Cortex of kidney (tissue), 1 donor: ENCODE data around the gene SHB.

Experiments used
- DNase-seq: peaks from one replicate; lab custom pipeline; 2025; lab: John Stamatoyannopoulos, UW

SHB gene

DNA sequence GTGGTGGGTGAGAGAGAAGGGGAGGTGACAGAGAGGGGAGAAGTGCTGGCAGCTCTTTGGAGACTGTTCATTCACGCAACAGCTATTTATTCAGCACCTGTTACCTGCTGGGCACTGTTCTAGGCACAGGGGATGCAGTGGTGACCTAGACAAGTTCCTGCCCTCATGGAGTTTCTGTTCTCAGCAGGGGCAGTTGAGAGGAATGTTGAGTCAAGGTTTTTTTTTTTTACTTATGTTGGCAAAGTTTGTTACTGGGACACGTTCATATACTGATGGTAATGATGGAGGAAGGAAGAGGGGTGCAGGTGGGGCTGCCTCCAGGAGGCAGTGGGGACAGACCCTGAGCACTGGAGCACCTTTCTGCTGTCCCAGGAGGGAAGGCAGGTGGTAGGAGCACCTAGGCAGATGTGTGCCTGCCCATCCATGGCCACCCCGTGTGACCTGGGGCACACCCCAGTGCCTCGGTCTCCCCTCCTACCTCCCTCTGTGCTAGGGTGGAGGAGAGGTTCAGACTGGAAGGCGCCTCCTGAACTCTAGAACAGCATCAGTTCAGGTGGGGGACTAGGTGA lies 115.7 kb downstream of the SHB start:
- DNase-seq: no peak

DNA sequence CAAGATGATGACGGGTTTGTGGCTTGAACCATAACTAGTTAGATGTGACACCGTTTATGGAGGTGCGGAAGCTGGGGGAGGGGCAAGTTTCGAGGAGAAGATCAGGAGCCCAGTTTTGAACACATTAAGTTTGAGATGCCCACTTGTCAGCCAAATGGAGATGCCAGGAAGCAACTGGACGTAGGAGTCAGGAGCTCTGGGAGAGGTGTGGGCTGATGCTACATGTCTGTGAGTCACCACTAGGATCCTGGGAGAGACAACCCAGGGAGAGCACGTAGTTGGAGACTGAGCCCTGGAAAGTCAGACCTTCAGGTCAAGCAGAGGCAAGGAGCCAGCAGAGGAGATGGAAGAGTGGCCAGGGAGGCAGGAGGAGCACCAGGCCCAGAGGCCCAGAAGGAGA lies 116.3 kb downstream of the SHB start:
- DNase-seq: no peak

GRCh38 chr9:37951671-37952449 lies 117.2 kb downstream of the SHB start:
- DNase-seq: no peak

GRCh38 chr9:37950561-37950960 lies 118.5 kb downstream of the SHB start:
- no peak for DNase-seq

GRCh38 chr9:37949576-37949975 lies 119.5 kb downstream of the SHB start:
- DNase-seq: no peak

DNA sequence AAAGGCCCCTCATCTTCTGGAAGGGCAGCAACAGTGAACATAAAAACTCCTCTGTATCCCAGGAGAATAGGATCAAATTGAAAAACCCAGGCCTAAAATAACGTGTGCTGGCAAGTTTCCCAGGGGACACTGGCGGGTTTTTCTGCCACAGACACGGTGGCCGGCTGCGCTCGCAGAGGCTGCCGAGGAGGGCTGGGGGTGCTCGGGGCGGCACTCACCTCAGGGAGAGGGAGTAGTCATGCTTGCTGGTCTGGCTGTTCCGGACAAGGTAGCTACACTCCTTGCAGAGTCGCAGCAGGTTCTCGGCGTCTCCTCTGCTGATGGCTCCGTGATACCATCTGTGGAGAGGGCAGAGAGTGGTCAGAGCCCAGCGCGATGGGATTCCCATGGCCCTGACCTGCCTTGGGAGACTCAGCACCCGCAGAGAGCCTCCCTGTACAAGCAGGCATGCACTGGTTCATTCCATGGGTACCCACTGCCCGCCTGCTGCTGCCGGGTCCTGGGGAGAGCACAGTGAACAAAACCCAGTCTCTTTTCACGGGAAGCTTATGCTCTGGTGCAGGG lies 120.5 kb downstream of the SHB start:
- no peak for DNase-seq

DNA sequence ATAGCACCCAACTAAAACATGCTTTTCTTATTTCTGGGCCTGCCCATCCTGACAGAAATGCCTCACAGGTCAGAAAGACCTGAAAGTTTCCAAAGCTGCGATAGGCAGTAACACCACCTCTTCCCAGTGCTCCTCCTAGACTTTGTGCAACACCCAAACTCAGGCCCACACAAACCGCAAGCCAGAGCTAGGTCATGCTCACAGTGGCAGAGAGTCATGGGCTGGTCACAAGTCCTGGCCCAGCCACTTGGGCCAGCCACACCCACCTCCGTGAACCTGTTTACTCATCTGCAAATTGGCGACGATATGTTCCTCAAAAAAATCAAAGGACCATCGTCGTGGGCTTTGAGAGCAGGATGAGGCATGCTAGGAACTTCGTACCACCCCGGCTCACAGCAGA lies 121.0 kb downstream of the SHB start:
- DNase-seq: no peak

DNA sequence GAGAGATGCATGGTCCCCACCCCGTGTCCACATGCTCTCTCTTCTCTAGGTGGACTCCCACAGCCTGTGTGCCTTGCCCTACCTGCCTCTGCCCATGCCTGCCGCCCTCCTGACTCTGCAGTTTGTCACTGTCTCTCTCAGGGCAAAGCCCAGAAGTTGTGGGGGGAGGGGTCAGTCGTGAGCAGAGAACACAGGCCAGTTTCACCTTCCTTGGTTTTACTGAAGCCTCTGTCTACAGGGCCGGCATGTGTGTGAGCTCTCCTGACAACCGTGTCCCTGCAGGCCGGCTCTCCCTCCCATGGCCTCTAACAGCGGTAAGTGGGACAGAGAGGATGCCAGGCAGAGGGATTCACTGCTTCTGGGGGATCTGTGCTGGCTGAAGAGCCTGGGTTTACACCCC lies 121.6 kb downstream of the SHB start:
- DNase-seq: no peak

DNA sequence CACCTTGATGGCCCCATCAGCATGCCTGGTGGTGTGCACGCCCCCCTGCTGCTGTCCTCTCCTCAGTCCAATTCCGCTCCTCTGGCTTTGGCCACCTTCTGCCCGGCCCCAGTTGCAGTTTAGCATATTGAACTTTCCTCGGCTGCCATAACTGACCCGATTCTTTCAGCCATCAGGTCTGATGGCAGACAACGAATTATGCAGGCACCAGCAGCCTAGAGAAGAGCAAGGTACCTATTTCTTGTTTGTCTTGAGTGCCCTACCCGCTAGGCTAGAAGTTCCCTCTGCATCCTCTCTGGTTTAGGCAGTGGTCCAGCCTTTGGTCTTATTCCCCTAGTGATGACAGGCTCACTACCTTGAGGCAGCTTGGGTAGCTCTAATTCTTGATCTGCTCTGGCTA lies 122.1 kb downstream of the SHB start:
- no peak for DNase-seq

DNA sequence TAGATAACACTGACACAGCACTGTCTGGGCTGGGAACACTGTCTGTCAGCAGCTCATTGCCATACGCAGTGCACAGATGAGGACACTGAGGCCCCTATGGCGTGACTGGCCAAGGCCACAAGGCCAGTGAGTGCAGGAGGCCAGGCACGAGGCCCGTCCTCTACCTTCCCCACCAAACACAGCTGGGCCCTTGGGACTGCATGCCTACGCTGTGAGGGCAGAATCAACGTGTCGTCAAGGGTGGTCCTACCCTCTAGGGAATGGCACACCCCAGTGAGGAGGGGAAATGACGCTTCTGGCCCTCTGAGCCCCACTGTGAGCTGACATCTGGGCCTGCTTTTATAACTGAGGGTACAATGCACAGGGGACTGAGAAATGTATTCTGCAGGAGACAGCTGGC lies 123.0 kb downstream of the SHB start:
- DNase-seq: no peak

- DNase-seq: no peak
Measured at GRCh38 chr9:37944671-37945481, 124.2 kb downstream of the SHB start.

- no peak for DNase-seq
Measured at GRCh38 chr9:37944266-37944650, 124.8 kb downstream of the SHB start.

DNA sequence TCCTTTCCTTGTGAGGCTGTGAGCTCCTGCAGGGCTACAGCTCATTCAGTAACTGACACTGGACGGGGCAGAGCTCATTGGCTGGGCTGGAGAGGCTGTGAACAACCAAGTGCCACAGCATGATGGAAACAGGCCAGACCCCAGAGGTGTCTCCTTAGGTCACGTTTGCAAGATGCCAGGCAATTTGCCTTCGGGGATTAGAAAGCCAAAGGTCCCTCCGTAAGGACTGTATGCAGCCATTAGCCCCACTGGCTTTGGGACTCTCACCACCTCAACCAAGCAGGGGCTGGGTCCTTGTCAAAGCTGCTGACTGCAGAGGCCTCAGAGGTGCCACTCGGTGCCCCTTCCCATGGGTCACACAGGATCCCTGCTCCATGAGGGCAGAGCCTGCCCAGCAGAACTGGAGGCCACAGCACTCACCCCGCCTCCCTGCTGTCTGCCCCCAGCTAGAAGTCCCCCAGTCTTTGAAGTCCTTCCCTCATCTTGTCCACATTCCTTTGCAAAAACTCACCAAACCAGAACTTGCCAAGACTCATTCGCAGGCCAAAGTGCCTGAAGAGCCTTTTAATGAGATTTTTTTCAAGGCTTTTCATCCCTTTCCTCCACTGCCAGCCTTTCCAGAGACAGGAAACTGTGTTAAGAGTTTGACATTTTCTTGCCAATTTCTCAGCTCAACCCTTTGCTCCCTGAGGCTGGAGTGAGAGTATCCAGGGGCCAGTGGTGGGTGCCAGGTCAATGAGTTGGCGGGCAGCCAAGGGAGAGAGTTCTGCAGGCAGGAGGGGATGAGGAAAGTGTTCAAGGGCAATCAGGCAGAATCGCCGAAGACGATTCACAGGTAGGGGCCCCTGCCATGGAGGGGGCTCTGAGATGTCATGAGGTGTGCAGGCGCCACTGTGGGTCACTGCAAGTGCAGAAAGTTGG lies 125.4 kb downstream of the SHB start:
- DNase-seq: no peak

GRCh38 chr9:37942621-37943344 lies 126.2 kb downstream of the SHB start:
- DNase-seq: no peak

DNA sequence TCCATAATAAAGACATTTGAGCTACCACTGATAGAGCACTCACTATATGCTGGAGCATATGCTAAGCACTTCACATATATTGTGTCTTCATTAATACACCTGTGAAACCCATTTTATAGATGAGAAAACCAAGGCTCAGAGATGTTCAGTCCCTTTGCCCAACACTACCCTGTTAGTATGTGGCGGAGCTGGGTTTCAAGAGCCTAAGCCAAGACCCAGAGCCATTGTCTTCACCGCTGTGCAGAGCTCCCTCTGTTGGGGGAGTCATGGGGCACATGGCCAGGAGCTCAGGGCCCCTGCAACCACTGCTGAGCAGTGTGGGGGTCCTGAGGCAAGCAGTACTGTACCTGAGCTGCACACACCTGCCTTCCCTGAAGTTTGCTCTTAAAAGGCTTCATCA lies 127.8 kb downstream of the SHB start:
- no peak for DNase-seq

GRCh38 chr9:37939575-37940095 lies 129.4 kb downstream of the SHB start:
- no peak for DNase-seq

DNA sequence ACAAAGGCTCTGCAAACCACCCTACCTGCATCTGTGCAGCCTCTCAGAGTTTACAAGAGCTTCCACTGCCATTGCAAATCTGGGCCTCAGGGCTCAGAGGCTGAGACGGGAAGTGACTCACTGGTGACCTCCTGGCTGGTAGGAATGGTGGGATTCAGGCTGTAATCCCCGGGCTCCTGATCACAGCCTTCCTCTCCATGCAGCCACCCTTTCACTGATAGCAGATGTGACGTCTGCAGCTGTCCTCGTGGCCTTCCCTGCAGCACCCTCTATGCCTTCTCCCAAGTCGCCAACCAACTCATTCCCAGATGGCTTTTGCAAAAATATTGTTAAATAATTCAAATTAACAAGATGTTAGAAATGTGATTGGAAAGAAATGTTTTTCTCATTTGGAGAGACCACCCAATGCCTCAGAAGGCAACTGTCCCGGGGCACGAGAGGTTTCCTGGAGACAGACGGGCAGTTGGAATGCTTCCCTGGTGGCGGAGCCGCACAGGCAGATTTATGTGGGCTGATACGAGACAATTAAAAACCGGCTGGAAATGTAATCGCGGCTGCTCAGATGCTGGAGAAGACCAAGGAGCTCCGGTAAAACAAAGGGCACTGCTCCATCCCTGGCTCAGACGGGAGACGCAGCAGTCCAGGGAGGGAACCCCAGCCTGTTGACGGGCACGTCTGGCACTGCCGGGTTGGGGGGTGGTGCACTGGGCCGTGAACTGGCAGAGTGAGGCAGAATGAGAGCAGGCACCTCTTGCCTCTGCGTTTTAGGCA lies 130.7 kb downstream of the SHB start:
- no peak for DNase-seq

DNA sequence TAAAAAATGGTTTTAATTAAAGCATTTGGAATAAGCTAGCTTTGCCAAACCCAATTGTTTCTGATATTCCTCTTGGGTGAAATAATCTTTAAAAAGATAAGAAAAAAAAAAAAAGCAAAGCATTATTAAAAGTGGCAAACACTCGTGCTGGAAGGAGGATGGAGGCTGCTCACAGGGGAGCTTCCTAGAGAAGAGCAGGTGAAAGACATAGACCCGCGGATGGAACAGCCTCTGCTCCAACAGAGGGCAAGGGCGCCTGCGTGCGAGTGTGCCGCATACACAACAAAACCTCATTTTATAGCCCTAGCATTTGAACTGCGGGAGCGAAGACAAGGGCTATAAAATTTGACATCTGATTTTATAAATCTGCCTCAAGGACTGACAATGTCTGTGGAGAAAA lies 131.7 kb downstream of the SHB start:
- no peak for DNase-seq

DNA sequence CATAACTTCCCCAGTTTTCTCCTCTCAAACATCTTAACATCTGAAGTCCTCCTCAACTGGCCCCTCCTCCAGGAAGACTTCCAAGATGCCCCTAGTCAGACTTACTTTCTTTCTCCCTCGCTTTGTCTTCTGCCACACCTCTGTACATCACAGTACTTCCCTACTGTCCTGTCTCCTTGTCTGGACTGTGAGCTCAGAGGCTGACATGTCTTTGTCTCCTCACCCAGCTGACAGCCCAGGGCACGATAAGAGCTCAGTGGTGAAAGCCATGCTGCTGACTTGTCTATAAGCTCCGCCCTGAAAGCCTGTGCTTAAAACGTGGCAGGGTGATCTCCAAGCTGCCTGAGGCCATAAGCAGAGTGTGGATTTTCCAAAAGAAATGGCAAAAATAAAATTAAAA lies 132.1 kb downstream of the SHB start:
- no peak for DNase-seq

- no peak for DNase-seq
Measured at GRCh38 chr9:37936376-37936775, 132.7 kb downstream of the SHB start.
